NCI-H2171 treated with DMSO at 0.1 percent for 48 hours (cell line): Measurements from ENCODE around the gene FOXO6.

Experiments
- DNase-seq: peaks from one replicate; lab custom pipeline; 2025; lab: John Stamatoyannopoulos, UW

Gene FOXO6

GRCh38 chr1:41366455-41367287 is 5.4 kb downstream of the FOXO6 start:
- DNase-seq, result peak; percentile 90

- peak; percentile 54 for DNase-seq
Measured at GRCh38 chr1:41367288-41367642, 6.0 kb downstream of the FOXO6 start.

- DNase-seq, result peak; percentile 94
Measured at GRCh38 chr1:41368366-41368765, 7.1 kb downstream of the FOXO6 start.

- peak; percentile 72 for DNase-seq
Measured at GRCh38 chr1:41368801-41369200, 7.6 kb downstream of the FOXO6 start.

GRCh38 chr1:41369531-41369930 is 8.3 kb downstream of the FOXO6 start:
- no peak for DNase-seq

- no peak for DNase-seq
Measured at GRCh38 chr1:41370225-41370624, 9.0 kb downstream of the FOXO6 start.

GRCh38 chr1:41370756-41371420 is 9.7 kb downstream of the FOXO6 start:
- no peak for DNase-seq

GRCh38 chr1:41371630-41372599 is 10.7 kb downstream of the FOXO6 start:
- peak; percentile 97 for DNase-seq

- DNase-seq, result no peak
Measured at GRCh38 chr1:41372600-41372993, 11.4 kb downstream of the FOXO6 start.

- no peak for DNase-seq
Measured at GRCh38 chr1:41373373-41373772, 12.1 kb downstream of the FOXO6 start.

- DNase-seq, result no peak
Measured at GRCh38 chr1:41374711-41375110, 13.5 kb downstream of the FOXO6 start.

- DNase-seq, result no peak
Measured at GRCh38 chr1:41377397-41377796, 16.2 kb downstream of the FOXO6 start.

GRCh38 chr1:41378222-41378621 is 17.0 kb downstream of the FOXO6 start:
- DNase-seq, result no peak

- DNase-seq, result peak; percentile 97
Measured at GRCh38 chr1:41378999-41379737, 17.9 kb downstream of the FOXO6 start.

- peak; percentile 91 for DNase-seq
Measured at GRCh38 chr1:41379738-41380130, 18.5 kb downstream of the FOXO6 start.

- DNase-seq, result no peak
Measured at GRCh38 chr1:41380195-41380594, 19.0 kb downstream of the FOXO6 start.

- peak; percentile 91 for DNase-seq
Measured at GRCh38 chr1:41380979-41381691, 19.9 kb downstream of the FOXO6 start.

GRCh38 chr1:41381692-41382479 is 20.7 kb downstream of the FOXO6 start:
- no peak for DNase-seq

- DNase-seq, result no peak
Measured at GRCh38 chr1:41382480-41383090, 21.4 kb downstream of the FOXO6 start.
